Measurements from ENCODE around the gene LMAN1L.

Gene LMAN1L

DNA sequence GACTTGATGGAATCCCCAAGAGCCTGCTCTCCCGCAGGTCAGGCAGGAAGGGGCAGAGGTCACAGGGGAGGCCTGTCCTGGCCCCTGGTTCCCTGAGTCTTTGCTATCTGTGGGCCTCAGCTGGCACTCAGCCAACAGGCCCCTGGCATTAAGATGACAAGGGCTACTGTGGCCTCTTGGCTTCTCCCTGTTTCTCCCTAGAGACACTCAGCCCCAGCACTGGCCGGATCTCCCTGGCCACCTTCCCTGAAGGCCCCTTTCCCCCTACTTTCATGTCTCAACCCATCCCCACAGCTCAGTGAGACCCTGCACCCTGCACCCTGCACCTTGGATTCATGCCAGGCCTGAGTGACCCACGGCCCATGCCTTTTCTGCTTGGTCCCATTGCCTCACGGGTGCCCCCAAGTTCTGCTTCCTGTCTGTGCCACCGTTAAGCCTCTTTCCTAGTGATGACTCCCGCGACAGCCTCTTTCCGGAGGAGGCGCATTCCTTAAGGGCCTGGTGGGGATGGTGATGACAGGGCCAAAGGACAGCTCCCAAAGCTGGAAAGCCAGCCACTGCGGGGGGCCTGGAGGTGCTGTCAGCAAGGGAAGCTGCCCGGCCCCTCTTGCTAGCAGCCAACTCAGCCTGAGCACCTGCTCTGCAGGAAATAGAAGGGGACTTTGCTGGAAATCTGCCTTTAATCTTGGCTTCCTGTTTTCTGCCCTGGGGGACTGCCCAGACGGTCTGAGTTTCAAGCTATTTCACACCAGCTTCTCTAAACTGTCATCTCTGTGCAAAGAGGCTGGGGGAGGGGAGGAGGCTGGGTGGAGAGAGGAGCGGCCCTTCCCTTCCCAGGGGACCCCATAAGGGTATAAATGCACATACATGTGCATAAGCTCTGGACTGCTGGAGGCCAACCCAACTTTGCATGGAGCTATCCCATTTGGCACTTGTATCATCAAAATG is 35.5 kb upstream of the LMAN1L start:
- no peaks in the 10 kb centered on the region for H3K36me3 ChIP-seq
- H3K4me1 ChIP-seq = peaks cover 18% of the 10 kb centered on the region
- TF ChIP-seq, protein P1, sequence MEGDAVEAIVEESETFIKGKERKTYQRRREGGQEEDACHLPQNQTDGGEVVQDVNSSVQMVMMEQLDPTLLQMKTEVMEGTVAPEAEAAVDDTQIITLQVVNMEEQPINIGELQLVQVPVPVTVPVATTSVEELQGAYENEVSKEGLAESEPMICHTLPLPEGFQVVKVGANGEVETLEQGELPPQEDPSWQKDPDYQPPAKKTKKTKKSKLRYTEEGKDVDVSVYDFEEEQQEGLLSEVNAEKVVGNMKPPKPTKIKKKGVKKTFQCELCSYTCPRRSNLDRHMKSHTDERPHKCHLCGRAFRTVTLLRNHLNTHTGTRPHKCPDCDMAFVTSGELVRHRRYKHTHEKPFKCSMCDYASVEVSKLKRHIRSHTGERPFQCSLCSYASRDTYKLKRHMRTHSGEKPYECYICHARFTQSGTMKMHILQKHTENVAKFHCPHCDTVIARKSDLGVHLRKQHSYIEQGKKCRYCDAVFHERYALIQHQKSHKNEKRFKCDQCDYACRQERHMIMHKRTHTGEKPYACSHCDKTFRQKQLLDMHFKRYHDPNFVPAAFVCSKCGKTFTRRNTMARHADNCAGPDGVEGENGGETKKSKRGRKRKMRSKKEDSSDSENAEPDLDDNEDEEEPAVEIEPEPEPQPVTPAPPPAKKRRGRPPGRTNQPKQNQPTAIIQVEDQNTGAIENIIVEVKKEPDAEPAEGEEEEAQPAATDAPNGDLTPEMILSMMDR (IDR thresholded peaks at IDR 0.05; ENCODE audit: low read depth, low read length) = no peak
- no peaks in the 10 kb centered on the region for H3K27me3 ChIP-seq
- peak; percentile 42 for DNase-seq
- no peak overlapping the region for H3K4me3 ChIP-seq (ENCODE audit: low read depth, low read length)
- H3K9me3 ChIP-seq = no peaks in the 10 kb centered on the region

DNA sequence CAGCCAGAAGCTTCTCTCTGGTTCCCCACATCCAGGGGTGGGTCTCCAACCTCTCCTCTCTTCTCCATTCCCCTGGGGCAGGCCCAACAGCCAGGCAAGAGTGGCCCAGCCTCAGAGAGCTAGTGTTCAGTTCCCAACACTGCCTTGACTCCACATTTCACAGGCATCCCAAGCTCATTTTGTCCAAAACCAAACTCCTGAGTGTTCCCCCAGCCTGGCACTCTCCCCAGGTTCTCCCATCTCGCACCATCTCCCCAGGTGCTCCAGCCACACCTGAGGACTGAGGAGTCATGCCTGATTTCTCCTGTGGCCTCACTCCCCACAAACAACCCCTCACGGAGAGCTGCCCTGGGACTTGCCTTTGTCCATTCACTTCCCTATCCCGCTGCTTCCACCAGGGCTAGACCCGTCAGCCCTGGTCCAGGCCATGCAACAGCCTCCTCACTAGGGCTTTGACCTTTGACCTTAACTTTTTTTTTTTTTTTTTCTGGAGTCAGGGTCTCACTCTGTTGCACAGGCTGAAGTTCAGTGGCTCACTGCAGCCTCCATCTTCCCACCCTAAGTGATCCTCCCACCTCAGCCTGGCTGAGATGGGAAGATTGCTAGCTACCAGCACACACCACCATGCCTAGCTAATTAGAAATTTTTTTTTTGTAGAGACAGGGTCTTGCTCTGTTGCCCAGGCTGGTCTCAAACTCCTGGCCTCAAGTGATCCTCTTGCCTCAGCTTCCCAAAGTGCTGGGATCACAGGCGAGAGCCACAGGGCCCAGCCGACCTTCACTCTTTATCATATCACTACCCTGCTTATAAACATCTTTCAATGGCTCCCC is 34.7 kb upstream of the LMAN1L start:
- TF ChIP-seq, protein P1 (IDR thresholded peaks at IDR 0.05; ENCODE audit: low read depth, low read length) = no peak
- H3K4me1 ChIP-seq = peaks cover 18% of the 10 kb centered on the region
- H3K9me3 ChIP-seq = no peaks in the 10 kb centered on the region
- no peaks in the 10 kb centered on the region for H3K36me3 ChIP-seq
- no peak for DNase-seq
- no peaks in the 10 kb centered on the region for H3K27me3 ChIP-seq
- H3K4me3 ChIP-seq (ENCODE audit: low read depth, low read length) = no peak overlapping the region

DNA sequence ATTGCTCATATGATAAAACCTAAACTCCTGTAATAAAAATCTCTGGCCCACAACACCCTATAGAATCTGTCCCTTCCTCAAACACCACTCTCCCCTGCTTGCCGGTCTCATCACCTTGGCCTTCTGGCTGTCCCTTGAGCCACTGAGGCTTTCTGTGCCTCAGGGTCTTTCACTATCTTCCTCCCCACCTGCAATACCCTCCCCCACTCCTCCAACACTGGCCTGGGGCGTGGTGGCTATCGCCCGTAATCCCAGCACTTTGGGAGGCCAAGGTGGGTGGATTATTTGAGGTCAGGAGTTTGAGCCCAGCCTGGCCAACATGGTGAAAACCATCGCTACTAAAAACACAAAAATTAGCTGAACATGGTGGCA is 34.0 kb upstream of the LMAN1L start:
- Histone ChIP-seq H3K36me3 (no peaks in the 10 kb centered on the region), H3K27me3 (no peaks in the 10 kb centered on the region), H3K9me3 (no peaks in the 10 kb centered on the region), H3K4me3 (ENCODE audit: low read depth, low read length) (no peak overlapping the region), H3K4me1 (peaks cover 18% of the 10 kb centered on the region)
- no peak for DNase-seq
- TF ChIP-seq, protein P1 (IDR thresholded peaks at IDR 0.05; ENCODE audit: low read depth, low read length) = no peak

DNA sequence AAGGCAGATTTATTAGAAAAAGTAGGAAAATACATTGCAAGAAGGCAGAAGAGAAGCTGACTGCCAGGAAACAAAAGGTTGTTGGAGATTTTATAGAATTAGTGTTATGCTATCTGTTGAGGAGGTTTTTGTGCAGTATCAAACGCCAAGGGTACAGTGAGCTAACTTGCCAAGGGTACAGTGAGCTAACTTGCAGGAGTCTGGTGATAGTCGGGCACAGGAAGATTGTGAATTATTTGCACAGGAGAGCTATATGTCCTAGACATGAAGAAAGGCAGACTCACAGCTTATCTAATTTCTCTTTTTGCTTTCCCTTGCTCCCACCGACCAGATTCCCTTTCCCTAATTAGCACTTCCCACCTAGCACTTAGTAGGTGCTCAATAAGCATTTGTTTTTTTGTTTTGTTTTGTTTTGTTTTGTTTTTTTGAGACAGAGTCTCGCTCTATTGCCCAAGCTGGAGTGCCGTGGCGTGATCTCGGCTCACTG is 33.4 kb upstream of the LMAN1L start:
- TF ChIP-seq, protein P1 (IDR thresholded peaks at IDR 0.05; ENCODE audit: low read depth, low read length) = no peak
- Histone ChIP-seq H3K9me3 (no peaks in the 10 kb centered on the region), H3K36me3 (no peaks in the 10 kb centered on the region), H3K27me3 (no peaks in the 10 kb centered on the region), H3K4me1 (peaks cover 18% of the 10 kb centered on the region), H3K4me3 (ENCODE audit: low read depth, low read length) (no peak overlapping the region)
- DNase-seq = no peak

DNA sequence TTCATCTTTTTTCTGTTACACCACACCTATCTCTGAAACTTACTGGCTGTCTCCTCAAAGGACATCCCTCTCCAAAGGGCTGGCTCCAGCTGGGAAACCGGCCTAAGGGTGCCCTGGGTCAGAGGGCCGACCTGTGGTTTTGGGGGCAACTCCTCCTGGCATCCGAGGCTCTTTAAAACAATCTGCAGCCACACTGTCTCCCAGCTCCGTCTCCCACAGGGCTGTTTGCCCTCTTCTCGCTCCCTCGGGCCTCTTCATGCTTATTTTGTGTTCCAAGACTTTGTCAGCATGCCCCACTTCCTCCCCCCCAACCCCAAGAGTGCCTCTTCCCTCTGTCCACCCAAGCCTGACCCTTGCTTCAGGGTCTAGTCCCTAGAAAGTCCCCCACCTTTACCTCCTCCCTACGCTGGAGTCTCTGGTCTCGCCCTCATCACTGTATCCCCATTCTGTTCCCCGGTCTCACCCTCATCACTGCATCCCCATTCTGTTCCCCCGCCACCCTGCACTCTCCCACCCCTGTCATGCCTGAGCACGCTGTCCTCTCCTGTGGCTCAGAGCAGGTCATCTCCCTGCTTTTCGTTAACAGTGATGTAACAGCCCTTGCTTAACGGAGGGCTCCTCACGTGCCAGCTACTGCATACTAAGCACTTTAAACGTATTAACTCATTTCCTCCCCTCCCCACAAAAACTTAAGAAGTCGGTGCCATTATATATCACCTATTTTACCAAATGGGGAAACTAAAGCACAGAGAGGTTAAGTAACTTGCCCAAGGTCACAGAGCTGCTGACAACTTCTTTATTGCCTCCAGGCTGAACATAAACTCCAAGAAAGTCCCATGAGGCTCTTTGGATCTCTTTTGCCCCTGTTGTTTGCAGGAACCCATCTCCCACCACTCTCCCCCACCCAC is 31.9 kb upstream of the LMAN1L start:
- Histone ChIP-seq H3K4me1 (peaks cover 18% of the 10 kb centered on the region), H3K9me3 (no peaks in the 10 kb centered on the region), H3K36me3 (0 out of 2 replicates have a peak, but pooled peaks cover 2% of the 10 kb centered on the region), H3K4me3 (ENCODE audit: low read depth, low read length) (peak overlapping the region; percentile 57; the same call in 1 of the 2 replicates), H3K27me3 (no peaks in the 10 kb centered on the region)
- TF ChIP-seq, protein P1 (IDR thresholded peaks at IDR 0.05; ENCODE audit: low read depth, low read length) = no peak
- no peak for DNase-seq
